HepG2 (cell line): ENCODE data around the gene LRRC34. TPM values are rescaled to one million over a fixed set of nuclear protein-coding genes. Genes with fewer than 3 reads are reported as not detected.

Experiments
- HES4 ChIP-seq: sonication (generic); formaldehyde crosslinking; IDR thresholded peaks from 2 replicates; pipeline ENCODE4 v1.9.0; 2021; ENCODE audit warnings: mild to moderate bottlenecking, missing genetic modification reagents, borderline replicate concordance
- HOXA7 ChIP-seq: sonication (generic); formaldehyde crosslinking; IDR thresholded peaks from 2 replicates; pipeline ENCODE4 v1.8.1; 2022; ENCODE audit warnings: mild to moderate bottlenecking, missing genetic modification reagents, moderate library complexity
- NRL ChIP-seq: sonication (generic); formaldehyde crosslinking; IDR thresholded peaks from 2 replicates; pipeline ENCODE4 v1.5.0; 2020; ENCODE audit warnings: missing genetic modification reagents, mild to moderate bottlenecking, moderate library complexity, borderline replicate concordance
- POLR2A ChIP-seq, 2 experiments: IDR thresholded peaks; 2 replicates each; pipeline ENCODE4 v1.6.1; 2011; ENCODE audit warnings: low read depth in 2 of 2, low read length in 2 of 2, mild to moderate bottlenecking in 1 of 2, moderate library complexity in 1 of 2; ENCODE audit not compliant: insufficient read depth in 1 of 2
- POLR2G ChIP-seq: fragments of 200-400 bp; formaldehyde crosslinking; IDR thresholded peaks from 2 replicates; pipeline ENCODE4 v1.6.1; 2018; ENCODE audit warnings: mild to moderate bottlenecking, low read depth, low read length, moderate library complexity
- RELA ChIP-seq: sonication (generic); formaldehyde crosslinking; IDR thresholded peaks from 2 replicates; pipeline ENCODE4 v1.4.0; 2020; ENCODE audit warnings: missing genetic modification reagents
- SKI ChIP-seq: fragments of 450-650 bp; IDR thresholded peaks from one replicate; pipeline ENCODE4 v1.6.1; 2018; ENCODE audit warnings: mild to moderate bottlenecking; ENCODE audit not compliant: partially characterized antibody
- ZNF335 ChIP-seq: sonication (generic); formaldehyde crosslinking; IDR thresholded peaks from 2 replicates; pipeline ENCODE4 v1.4.0; 2020; ENCODE audit warnings: missing genetic modification reagents
- ZNF788 ChIP-seq: sonication (generic); formaldehyde crosslinking; IDR thresholded peaks from 2 replicates; pipeline ENCODE4 v1.5.0; 2020; ENCODE audit warnings: mild to moderate bottlenecking, missing genetic modification reagents, borderline replicate concordance
- polyA plus RNA-seq, 8 experiments: library from polyadenylated mRNA; depleted of rRNA in 3 of 8; stranded (reverse) in 7 of 8; unstranded in 1 of 8; fragments of >200 nt; fragmentation: Illumina TruSeq in 4 of 8; extraction: Trizol in 4 of 8; gene quantifications; 2 replicates each; pipeline versions ENCODE4 v1.2.1 to v1.2.3, GENCODE V29; 2011 to 2016; ENCODE audit warnings: low read depth in 4 of 8, missing spikeins in 1 of 8, mixed read lengths in 1 of 8; ENCODE audit not compliant: insufficient read depth in 1 of 8
- total RNA-seq, 5 experiments: library from RNA; depleted of rRNA; stranded (reverse); fragments of >200 nt; fragmentation: Illumina TruSeq; extraction: Trizol; gene quantifications; 2 replicates each; pipeline ENCODE4 v1.2.3, GENCODE V29; 2016; ENCODE audit warnings: low read depth in 1 of 5
- TF ChIP-seq, protein P1 (sequence below): sonication (generic); formaldehyde crosslinking; IDR thresholded peaks from 2 replicates; pipeline ENCODE4 v1.5.0; 2020; ENCODE audit warnings: missing genetic modification reagents, mild to moderate bottlenecking, borderline replicate concordance
- TF ChIP-seq, protein P2 (sequence below): sonication (generic); formaldehyde crosslinking; IDR thresholded peaks from 2 replicates; pipeline ENCODE4 v1.9.0; 2022; ENCODE audit warnings: low read depth, missing genetic modification reagents
- TF ChIP-seq, protein P3 (sequence below): sonication (generic); formaldehyde crosslinking; IDR thresholded peaks from 2 replicates; pipeline ENCODE4 v1.8.0; 2023; ENCODE audit warnings: mild to moderate bottlenecking, missing genetic modification reagents
- TF ChIP-seq, protein P4 (sequence below): sonication (generic); formaldehyde crosslinking; IDR thresholded peaks from 2 replicates; pipeline ENCODE4 v1.8.1; 2023; ENCODE audit warnings: mild to moderate bottlenecking, missing genetic modification reagents
- TF ChIP-seq, protein P5 (sequence below): sonication (generic); formaldehyde crosslinking; IDR thresholded peaks from 2 replicates; pipeline ENCODE4 v1.4.0; 2020; ENCODE audit warnings: missing genetic modification reagents
- TF ChIP-seq, protein P6 (sequence below): sonication (generic); formaldehyde crosslinking; IDR thresholded peaks from 2 replicates; pipeline ENCODE4 v1.4.0; 2020; ENCODE audit warnings: missing genetic modification reagents
- TF ChIP-seq, protein P7 (sequence below): sonication (generic); formaldehyde crosslinking; IDR thresholded peaks from 2 replicates; pipeline ENCODE4 v1.4.0; 2020; ENCODE audit warnings: missing genetic modification reagents

Gene LRRC34
- total and polyA plus RNA-seq, 2 of the 13 experiments (the other 11 are each of a cell fraction or from before 2014, with no cell fraction given) = not detected

DNA sequence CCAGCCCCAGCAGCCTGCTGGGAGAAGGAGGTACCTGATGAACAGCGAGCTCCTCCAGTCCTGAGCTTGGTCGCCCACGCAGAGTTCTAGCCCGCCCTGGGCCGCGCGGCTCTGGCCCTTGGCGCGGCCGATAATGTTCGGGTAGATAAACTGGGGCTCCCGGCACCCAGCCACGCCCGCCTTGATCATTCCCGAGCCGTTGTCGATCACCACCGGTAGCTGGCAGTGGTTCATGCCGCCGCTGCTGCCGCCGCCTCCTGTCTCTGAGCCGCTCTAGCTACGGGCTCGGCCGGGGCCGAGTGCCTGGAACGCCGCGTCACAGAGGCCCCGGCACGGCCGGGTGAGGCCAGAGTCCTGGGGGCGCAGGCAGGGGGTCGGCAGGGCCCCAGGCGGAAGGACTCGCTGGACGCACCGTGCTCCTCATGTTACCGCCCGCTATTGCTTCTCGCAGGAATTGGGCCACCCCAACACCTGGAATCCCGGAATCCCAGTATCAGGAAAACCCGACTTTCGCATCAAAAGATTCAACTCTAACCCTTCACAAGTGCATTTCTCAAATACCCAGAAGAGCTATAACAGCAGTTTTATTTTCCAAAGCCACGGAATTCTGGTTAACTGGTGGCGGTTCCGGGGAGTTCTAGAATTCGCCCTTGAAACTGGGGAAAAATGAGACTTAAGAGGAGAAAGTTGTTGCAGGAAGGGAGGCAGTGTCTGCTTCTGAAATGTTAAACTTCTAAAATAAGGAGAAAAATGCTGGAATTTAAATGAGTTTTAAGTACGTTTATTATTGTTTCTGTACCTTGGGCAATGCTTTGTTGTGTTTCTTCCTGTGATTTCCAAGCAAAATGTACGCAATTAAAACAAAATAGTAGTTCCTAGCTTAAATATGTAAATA lies 43.2 kb downstream of the LRRC34 start, which contains the start of gene ACTRT3 (continued):
- TF ChIP-seq POLR2G (no peak; the same call in 1 of the 2 replicates), SKI (no peak), RELA (CRISPR knock-in tag) (no peak), HES4 (CRISPR knock-in tag) (no peak), ZNF788 (CRISPR knock-in tag) (no peak; the same call in 1 of the 2 replicates), POLR2A (IDR thresholded peaks at IDR 0.05; ENCODE audit: insufficient read depth in 1 of 2, low read depth in 2 of 2, low read length in 2 of 2) (peak in 1 of 2 experiments; percentile 44; a peak in 1 of 4 replicates), HOXA7 (CRISPR knock-in tag) (no peak), ZNF335 (CRISPR knock-in tag) (no peak), NRL (CRISPR knock-in tag) (0 out of 2 replicates have a peak, but pooled peaks have one; percentile 49)
- TF ChIP-seq, protein P1, sequence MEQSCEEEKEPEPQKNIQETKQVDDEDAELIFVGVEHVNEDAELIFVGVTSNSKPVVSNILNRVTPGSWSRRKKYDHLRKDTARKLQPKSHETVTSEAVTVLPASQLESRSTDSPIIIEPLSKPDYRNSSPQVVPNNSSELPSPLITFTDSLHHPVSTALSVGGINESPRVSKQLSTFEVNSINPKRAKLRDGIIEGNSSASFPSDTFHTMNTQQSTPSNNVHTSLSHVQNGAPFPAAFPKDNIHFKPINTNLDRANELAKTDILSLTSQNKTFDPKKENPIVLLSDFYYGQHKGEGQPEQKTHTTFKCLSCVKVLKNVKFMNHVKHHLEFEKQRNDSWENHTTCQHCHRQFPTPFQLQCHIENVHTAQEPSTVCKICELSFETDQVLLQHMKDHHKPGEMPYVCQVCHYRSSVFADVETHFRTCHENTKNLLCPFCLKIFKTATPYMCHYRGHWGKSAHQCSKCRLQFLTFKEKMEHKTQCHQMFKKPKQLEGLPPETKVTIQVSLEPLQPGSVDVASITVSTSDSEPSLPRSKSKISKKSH = no peak
- TF ChIP-seq, protein P2, sequence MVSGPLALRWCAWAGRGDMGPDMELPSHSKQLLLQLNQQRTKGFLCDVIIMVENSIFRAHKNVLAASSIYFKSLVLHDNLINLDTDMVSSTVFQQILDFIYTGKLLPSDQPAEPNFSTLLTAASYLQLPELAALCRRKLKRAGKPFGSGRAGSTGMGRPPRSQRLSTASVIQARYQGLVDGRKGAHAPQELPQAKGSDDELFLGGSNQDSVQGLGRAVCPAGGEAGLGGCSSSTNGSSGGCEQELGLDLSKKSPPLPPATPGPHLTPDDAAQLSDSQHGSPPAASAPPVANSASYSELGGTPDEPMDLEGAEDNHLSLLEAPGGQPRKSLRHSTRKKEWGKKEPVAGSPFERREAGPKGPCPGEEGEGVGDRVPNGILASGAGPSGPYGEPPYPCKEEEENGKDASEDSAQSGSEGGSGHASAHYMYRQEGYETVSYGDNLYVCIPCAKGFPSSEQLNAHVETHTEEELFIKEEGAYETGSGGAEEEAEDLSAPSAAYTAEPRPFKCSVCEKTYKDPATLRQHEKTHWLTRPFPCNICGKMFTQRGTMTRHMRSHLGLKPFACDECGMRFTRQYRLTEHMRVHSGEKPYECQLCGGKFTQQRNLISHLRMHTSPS = no peak
- TF ChIP-seq, protein P3, sequence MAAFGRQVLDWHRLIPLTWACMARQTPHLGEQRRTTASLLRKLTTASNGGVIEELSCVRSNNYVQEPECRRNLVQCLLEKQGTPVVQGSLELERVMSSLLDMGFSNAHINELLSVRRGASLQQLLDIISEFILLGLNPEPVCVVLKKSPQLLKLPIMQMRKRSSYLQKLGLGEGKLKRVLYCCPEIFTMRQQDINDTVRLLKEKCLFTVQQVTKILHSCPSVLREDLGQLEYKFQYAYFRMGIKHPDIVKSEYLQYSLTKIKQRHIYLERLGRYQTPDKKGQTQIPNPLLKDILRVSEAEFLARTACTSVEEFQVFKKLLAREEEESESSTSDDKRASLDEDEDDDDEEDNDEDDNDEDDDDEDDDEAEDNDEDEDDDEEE = no peak
- TF ChIP-seq, protein P4, sequence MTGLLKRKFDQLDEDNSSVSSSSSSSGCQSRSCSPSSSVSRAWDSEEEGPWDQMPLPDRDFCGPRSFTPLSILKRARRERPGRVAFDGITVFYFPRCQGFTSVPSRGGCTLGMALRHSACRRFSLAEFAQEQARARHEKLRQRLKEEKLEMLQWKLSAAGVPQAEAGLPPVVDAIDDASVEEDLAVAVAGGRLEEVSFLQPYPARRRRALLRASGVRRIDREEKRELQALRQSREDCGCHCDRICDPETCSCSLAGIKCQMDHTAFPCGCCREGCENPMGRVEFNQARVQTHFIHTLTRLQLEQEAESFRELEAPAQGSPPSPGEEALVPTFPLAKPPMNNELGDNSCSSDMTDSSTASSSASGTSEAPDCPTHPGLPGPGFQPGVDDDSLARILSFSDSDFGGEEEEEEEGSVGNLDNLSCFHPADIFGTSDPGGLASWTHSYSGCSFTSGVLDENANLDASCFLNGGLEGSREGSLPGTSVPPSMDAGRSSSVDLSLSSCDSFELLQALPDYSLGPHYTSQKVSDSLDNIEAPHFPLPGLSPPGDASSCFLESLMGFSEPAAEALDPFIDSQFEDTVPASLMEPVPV = no peak
- TF ChIP-seq, protein P5, sequence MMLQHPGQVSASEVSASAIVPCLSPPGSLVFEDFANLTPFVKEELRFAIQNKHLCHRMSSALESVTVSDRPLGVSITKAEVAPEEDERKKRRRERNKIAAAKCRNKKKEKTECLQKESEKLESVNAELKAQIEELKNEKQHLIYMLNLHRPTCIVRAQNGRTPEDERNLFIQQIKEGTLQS (CRISPR knock-in tag) = no peak
- TF ChIP-seq, protein P6, sequence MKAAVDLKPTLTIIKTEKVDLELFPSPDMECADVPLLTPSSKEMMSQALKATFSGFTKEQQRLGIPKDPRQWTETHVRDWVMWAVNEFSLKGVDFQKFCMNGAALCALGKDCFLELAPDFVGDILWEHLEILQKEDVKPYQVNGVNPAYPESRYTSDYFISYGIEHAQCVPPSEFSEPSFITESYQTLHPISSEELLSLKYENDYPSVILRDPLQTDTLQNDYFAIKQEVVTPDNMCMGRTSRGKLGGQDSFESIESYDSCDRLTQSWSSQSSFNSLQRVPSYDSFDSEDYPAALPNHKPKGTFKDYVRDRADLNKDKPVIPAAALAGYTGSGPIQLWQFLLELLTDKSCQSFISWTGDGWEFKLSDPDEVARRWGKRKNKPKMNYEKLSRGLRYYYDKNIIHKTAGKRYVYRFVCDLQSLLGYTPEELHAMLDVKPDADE = no peak
- TF ChIP-seq, protein P7, sequence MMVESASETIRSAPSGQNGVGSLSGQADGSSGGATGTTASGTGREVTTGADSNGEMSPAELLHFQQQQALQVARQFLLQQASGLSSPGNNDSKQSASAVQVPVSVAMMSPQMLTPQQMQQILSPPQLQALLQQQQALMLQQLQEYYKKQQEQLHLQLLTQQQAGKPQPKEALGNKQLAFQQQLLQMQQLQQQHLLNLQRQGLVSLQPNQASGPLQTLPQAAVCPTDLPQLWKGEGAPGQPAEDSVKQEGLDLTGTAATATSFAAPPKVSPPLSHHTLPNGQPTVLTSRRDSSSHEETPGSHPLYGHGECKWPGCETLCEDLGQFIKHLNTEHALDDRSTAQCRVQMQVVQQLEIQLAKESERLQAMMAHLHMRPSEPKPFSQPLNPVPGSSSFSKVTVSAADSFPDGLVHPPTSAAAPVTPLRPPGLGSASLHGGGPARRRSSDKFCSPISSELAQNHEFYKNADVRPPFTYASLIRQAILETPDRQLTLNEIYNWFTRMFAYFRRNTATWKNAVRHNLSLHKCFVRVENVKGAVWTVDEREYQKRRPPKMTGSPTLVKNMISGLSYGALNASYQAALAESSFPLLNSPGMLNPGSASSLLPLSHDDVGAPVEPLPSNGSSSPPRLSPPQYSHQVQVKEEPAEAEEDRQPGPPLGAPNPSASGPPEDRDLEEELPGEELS (CRISPR knock-in tag) = 0 out of 2 replicates have a peak, but pooled peaks have one; percentile 23
